Activated naive CD8-positive, alpha-beta T cell (primary cell): ENCODE measurements around the gene KCTD2.
"Not testable (repeated sequence)": the region's sequence is repeated elsewhere in the genome, so short reads cannot be mapped to it uniquely, and the experiment has no call there.

Experiments
- H3K27ac Mint-ChIP-seq: one replicate; pipeline ENCODE4 v1.8.0; 2021; ENCODE audit warnings: mixed read lengths
- H3K27me3 Mint-ChIP-seq: one replicate; pipeline ENCODE4 v1.8.0; 2021; ENCODE audit warnings: mixed read lengths
- H3K36me3 Mint-ChIP-seq: one replicate; pipeline ENCODE4 v1.8.0; 2021; ENCODE audit warnings: mixed read lengths
- H3K4me1 Mint-ChIP-seq: one replicate; pipeline ENCODE4 v1.8.0; 2021; ENCODE audit warnings: low read depth, mixed read lengths
- H3K4me3 Mint-ChIP-seq: one replicate; pipeline ENCODE4 v1.8.0; 2021; ENCODE audit warnings: mild to moderate bottlenecking, mixed read lengths
- H3K9me3 Mint-ChIP-seq: one replicate; pipeline ENCODE4 v1.8.0; 2021; ENCODE audit warnings: low read depth, mixed read lengths

Gene KCTD2

DNA sequence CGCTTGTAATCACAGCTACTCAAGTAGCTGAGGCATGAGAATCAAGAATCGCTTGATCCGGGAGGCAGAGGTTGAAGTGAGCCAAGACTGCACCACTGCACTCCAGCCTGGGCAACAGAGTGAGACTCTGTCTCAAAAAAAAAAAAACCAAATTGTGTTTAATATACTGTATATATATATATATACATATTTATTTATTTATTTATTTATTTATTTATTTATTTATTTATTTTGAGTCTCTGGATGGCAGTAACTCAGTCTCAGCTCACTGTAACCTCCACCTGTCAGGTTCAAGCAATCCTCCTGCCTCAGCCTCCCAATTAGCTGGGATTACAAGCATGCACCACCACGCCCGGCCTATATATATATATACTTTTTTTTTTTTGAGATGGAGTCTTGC is 25.9 kb downstream of the KCTD2 start:
- H3K36me3 Mint-ChIP-seq, H3K4me1 Mint-ChIP-seq, H3K9me3 Mint-ChIP-seq, H3K4me3 Mint-ChIP-seq, H3K27ac Mint-ChIP-seq, H3K27me3 Mint-ChIP-seq: not testable (repeated sequence)

GRCh38 chr17:75073618-75074047 is 26.6 kb downstream of the KCTD2 start:
- Mint-ChIP-seq H3K4me1 (peaks cover 10% of the 10 kb centered on the region), H3K4me3 (no peak overlapping the region), H3K9me3 (no peaks in the 10 kb centered on the region), H3K36me3 (no peaks in the 10 kb centered on the region), H3K27me3 (no peaks in the 10 kb centered on the region), H3K27ac (no peak overlapping the region)

GRCh38 chr17:75074532-75074931 is 27.5 kb downstream of the KCTD2 start:
- Mint-ChIP-seq H3K36me3 (no peaks in the 10 kb centered on the region), H3K4me1 (peaks cover 7% of the 10 kb centered on the region), H3K27ac (no peak overlapping the region), H3K4me3 (no peak overlapping the region), H3K9me3 (no peaks in the 10 kb centered on the region), H3K27me3 (no peaks in the 10 kb centered on the region)

DNA sequence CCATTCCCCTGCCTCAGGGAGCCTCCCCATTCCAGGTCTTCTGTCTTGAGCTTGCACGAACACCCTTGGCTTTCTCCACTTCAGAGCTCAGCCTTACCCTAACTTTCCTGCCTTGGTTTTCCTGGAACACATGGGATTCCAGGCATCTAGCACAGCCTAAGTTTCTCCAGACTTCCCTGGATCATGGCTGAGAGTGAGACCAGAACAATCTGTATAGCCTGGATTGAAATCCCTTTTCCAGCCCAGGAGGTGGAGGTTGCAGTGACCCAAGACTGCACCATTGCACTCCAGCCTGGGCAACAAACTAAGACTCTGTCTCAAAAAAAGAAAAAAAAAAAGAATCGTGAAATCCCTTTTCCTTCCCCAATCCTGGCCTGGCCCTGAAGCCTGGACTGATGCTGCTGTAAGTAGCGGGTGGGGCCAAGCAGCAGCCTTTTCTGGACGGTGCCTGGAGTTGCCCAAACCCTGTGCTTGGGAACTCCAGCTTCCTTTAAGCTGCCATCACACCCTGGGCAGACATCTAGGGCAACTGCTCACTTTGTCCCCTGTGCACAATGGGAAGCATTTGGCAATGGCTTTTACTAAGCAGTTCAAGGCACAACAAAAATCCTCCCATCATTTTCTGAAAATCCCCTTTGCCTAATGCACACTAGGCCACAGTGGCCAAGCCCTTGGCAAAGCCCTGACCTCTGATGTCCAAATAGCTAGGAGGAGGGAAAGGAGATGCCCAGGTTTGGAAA is 28.7 kb downstream of the KCTD2 start:
- H3K4me1 Mint-ChIP-seq: peaks cover 9% of the 10 kb centered on the region
- H3K27me3 Mint-ChIP-seq: no peaks in the 10 kb centered on the region
- no peaks in the 10 kb centered on the region for H3K36me3 Mint-ChIP-seq
- no peak overlapping the region for H3K4me3 Mint-ChIP-seq
- no peak overlapping the region for H3K27ac Mint-ChIP-seq
- H3K9me3 Mint-ChIP-seq: no peaks in the 10 kb centered on the region

DNA sequence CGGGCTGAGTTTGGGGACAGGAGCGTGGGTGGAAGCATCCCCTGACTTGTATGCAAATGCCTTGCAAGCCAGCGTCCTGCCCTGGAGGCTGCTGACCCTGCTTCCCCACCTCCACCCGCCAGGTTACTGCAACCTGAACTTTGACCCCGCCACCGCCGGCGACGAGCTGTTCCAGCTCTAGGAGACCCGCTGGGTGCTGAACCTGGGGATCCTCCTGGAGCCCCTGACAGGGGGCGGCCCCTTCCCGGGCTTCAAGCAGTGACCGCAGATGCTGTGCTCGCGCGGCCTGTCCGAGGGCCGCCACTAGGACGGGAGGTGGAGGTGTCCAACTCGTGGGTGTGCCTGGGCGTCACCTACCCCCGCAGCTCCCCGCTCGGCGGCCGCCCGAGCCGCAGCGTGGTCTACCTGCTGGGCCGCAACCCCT is 30.1 kb downstream of the KCTD2 start:
- Mint-ChIP-seq H3K4me1 (peaks cover 9% of the 10 kb centered on the region), H3K27ac (no peak overlapping the region), H3K9me3 (no peaks in the 10 kb centered on the region), H3K4me3 (peak overlapping the region; percentile 69), H3K27me3 (no peaks in the 10 kb centered on the region), H3K36me3 (no peaks in the 10 kb centered on the region)

DNA sequence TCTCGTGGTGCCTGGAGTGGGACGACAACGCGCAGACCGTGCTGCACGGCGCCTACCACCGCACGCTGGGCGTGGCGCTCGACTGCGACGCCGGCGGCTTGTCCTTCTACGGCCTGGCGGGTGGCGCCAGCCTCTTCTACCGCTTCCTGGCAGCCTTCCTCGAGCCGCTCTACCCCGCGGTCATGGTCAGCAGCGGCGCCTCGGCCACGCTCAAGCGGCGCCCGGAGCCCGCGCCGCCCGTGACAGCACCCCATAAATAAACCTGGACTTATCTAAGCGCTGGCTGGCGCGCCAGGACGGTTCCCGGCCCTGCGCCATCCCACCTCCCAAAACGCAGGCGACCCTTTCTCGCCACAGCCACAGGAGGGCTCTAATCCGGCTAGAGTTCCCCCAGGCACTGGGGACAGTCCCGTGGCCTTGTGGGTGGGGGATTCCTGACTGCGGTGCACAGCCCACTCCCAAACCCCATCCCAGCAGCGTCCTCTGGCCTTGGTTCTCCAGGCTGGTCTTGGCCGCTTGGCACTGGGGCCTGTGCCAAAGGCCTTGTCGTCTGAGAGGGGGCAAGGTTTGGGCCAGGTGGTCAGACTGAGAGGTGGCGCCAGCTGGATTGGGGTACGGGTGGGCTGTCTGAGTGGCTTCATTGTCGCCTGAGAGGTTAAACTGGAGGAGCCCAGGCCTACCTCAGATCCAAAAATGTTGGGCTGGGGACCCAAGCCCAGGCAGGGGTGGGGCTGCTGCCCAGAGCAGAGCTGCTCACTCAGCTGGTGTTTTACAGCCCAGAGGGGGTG is 30.7 kb downstream of the KCTD2 start:
- Mint-ChIP-seq H3K27me3 (no peaks in the 10 kb centered on the region), H3K9me3 (no peaks in the 10 kb centered on the region), H3K4me1 (peaks cover 12% of the 10 kb centered on the region), H3K27ac (no peak overlapping the region), H3K4me3 (peak overlapping the region; percentile 69), H3K36me3 (no peaks in the 10 kb centered on the region)

GRCh38 chr17:75078284-75079022 is 31.4 kb downstream of the KCTD2 start:
- H3K27me3 Mint-ChIP-seq: no peaks in the 10 kb centered on the region

DNA sequence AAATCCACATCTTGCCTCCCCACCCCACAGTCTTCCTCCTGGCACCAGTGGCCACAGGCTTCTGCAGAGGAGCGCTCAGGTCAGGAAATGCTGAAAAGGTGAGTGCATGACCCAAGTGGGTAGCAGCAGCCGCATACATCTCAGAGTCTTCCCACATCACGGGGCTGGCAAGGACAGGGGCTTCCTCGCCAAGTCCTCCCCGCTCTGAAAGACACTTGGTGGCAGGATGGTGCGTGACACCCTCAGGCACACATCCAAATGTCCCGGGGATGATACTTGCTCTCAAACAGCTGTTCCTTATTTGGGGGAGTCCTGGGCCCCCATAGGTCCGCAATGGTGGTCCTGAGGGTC is 32.0 kb downstream of the KCTD2 start:
- H3K27me3 Mint-ChIP-seq: no peaks in the 10 kb centered on the region
- no peaks in the 10 kb centered on the region for H3K36me3 Mint-ChIP-seq
- no peaks in the 10 kb centered on the region for H3K9me3 Mint-ChIP-seq
- H3K4me3 Mint-ChIP-seq: no peak overlapping the region
- peaks cover 17% of the 10 kb centered on the region for H3K4me1 Mint-ChIP-seq
- no peak overlapping the region for H3K27ac Mint-ChIP-seq

More at GRCh38 chr17:75078284-75079022, 31.4 kb downstream of the KCTD2 start:
- Mint-ChIP-seq H3K4me1 (peaks cover 13% of the 10 kb centered on the region), H3K27ac (no peak overlapping the region), H3K36me3 (no peaks in the 10 kb centered on the region), H3K4me3 (no peak overlapping the region), H3K9me3 (no peaks in the 10 kb centered on the region)

GRCh38 chr17:75081611-75082540 is 34.9 kb downstream of the KCTD2 start:
- Mint-ChIP-seq H3K9me3 (no peaks in the 10 kb centered on the region), H3K4me3 (no peak overlapping the region), H3K27ac (no peak overlapping the region), H3K4me1 (peaks cover 28% of the 10 kb centered on the region), H3K27me3 (no peaks in the 10 kb centered on the region), H3K36me3 (no peaks in the 10 kb centered on the region)

DNA sequence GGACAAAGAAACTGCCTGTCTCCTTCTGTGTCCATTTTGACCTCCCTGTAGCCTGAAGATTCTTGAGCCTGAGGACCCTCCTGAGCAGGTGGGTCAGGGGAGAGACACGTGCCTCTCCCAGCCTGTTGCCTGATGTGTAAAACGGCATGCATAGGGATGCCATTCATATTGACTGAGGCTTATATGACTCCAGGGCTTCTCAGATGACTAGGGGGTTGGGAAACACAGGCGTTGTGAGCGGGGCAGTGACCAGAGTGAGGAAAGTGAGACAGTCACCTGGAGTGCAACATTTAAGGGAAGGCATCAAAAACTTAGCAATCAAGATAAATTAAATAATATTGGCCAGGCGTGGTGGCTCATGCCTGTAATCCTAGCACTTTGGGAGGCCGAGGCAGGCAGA is 35.7 kb downstream of the KCTD2 start:
- no peak overlapping the region for H3K27ac Mint-ChIP-seq
- H3K36me3 Mint-ChIP-seq: no peaks in the 10 kb centered on the region
- no peak overlapping the region for H3K4me3 Mint-ChIP-seq
- H3K9me3 Mint-ChIP-seq: no peaks in the 10 kb centered on the region
- H3K27me3 Mint-ChIP-seq: no peaks in the 10 kb centered on the region
- H3K4me1 Mint-ChIP-seq: peaks cover 28% of the 10 kb centered on the region

DNA sequence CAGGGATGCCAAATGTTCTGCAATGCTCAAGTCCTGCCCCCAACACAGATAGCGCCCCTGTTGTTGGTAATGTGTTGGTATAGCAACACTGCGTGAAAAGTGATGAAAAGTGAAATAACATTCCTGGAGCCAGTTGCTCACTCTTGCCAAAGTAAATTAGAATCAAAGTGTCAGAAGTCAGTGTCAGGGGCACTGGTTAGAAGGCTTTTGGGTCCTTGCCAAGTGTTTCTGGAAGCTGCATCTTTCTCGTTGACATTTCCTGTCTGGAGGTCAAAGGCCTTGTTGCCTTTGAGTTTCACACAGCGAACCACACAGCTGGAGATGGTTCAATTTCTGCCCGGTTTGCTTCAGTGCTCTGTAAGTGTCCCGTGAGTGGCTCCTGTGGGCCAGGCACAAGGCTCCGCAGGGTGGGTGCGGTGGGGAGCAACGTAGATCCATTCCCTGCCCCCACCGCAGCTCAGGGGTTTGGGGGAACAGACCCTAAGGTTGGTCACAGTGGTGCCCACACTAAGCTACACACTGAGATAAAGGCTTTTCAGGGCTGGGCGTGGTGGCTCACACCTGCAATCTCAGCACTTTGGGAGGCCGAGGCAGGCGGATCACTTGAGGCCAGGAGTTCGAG is 37.1 kb downstream of the KCTD2 start:
- Mint-ChIP-seq H3K4me3 (no peak overlapping the region), H3K36me3 (no peaks in the 10 kb centered on the region), H3K9me3 (no peaks in the 10 kb centered on the region), H3K27ac (peak overlapping the region; percentile 46), H3K4me1 (peaks cover 34% of the 10 kb centered on the region), H3K27me3 (no peaks in the 10 kb centered on the region)

DNA sequence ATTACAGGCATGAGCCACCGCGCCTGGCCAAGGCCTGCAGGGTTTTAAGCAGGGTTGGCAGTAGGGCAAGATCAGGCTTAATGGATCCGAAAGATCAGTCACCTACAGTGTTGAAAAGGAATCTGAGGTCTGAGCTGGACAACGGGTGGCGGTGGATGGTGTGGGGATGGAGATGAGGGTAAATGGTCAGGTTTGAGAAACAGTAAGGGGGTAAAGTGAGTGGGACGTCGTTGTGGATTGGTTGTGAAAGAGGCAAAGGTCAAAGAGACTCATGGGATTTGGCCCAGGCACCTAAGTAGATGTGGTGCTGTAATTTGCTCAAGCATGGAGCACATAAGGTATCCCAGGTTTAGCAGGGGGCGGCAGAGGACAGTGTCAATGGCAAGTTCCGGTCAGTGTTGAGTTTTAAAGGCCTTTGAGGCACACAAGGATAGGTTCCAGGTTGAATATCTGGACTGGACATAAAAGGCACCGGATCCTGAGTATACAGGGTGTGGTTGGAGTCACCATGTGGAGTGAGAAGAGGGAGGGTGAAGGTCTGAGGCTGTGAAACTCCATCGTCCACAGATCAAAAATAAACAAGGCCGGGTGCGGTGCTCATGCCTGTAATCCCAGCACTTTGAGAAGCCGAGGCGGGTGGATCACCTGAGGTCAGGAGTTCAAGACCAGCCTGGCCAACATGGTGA is 39.6 kb downstream of the KCTD2 start:
- H3K27me3 Mint-ChIP-seq: no peaks in the 10 kb centered on the region
- peak overlapping the region; percentile 75 for H3K4me3 Mint-ChIP-seq
- peaks cover 46% of the 10 kb centered on the region for H3K4me1 Mint-ChIP-seq
- H3K9me3 Mint-ChIP-seq: no peaks in the 10 kb centered on the region
- no peaks in the 10 kb centered on the region for H3K36me3 Mint-ChIP-seq
- H3K27ac Mint-ChIP-seq: peak overlapping the region; percentile 23

- Mint-ChIP-seq H3K4me1 (peaks cover 46% of the 10 kb centered on the region), H3K27ac (no peak overlapping the region), H3K4me3 (peak overlapping the region; percentile 75), H3K27me3 (no peaks in the 10 kb centered on the region), H3K36me3 (no peaks in the 10 kb centered on the region), H3K9me3 (no peaks in the 10 kb centered on the region)
Measured at GRCh38 chr17:75087182-75087557, 40.1 kb downstream of the KCTD2 start.
